ENCODE results near the gene NTRK3.

NTRK3 gene

DNA sequence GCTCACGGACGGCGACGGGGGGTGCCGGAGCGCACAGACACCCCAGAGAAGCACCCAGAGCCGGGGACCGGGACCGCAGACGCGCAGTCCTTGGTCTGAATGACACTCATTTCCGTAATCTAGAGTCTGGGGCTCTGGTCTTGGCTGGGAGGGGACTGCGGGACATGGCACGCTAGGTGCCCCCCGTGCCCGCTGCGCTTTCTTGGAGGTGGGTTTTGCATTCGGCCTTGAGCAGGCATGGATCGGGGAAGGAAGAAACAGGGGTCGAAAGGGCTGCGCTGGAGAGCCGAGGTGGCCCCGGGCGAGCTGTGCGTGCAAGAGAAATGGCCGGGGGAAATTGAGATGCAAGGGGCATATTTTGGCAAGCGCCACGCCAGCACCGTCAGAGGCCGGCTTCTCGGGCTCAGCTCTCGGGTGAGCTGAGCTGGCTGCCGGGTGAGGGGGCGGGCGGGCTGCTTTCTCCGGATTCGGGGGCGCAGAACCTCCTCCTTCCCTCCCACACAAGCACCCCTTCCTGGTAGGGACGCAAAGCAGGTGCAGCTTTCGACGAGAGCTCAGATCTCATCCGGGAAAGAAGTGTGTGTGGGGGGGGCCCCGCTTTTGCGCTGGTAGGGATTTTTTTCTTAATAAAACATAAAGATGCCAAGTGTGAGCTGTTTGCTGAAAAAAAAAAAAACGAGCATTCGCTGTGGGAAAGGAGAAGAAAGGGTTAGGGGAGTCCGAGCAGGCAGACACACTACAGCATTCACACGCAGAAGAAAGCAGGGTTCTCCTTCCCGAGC lies 963 bp upstream of the NTRK3 start:
- no peak for DNase-seq

DNA sequence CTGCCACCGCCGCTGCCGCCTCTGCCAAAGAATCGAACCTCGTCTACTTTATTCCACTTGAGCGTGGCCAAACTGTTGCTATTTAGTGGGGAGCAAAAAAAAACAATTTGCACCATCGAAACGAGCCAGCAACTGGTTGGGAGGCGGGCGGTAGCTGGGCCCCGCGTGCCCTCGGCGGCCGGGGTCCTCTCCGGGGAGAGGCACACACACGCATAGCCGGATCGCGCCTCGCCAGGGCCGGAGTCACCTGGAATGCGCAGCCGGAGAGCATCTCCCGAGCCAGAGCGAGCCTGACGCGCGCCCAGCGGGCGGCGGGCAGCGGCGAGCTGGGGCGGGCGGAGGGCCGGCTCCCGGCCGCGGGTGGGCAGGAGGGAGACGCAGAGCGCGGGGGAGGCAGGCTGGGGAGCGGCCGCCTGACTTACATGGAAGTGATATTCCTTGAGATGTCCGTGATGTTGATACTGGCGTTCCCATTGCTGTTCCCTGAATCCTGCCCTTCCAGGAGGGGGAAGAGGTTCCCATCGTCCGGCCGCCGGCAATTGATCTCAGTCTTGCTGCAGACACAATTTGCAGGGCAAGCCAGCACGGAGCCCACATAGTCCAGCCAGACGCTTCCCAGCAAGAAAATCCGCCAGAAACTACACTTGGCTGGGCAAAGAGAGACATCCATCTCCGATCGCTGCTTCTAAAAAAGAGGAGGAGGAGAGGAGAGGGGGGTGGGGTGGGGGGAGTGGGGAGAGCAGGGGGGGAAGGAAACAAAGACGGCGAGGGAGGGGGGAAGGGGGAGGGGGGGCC lies 858 bp downstream of the NTRK3 start:
- DNase-seq, result no peak

DNA sequence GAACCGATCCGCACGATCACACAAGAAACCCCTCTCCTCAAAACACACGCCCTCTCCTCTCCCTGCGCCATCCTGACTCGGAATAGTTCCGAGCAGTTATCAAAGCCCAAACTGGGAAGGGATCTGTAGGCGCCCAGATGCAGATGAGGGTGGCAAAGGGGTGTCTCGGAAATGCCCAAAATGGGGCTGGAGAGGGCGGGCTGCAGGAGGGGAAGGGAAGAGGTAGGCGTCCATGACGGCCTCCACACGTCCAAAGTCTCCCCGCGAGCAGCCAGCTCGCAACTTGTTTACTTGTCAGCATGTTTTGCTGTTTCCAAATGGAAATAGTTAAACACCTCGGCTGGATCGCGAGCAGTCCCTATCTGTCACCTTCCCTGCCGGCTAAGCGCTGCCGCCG lies 1.5 kb downstream of the NTRK3 start:
- DNase-seq, result no peak

DNA sequence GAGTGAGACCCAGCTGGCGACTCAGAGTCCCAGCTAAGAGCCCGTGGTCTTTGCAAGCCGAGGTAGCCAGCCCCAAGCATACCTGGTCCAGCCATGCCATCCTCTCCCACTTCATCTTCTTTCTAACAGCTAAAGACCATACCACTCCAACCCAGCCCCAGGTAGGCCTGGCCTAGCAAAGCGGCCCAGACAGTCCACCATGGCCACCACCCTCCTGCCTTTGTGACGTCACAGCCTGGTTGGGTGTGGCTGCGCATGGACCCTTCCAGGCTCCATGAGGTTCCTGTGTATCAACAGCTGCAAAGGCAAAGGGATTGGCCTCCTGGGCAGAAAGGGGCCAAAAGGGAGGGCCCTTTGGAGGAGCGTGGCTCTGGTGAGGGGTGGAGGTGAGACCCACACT lies 4.1 kb downstream of the NTRK3 start:
- no peak for DNase-seq

DNA sequence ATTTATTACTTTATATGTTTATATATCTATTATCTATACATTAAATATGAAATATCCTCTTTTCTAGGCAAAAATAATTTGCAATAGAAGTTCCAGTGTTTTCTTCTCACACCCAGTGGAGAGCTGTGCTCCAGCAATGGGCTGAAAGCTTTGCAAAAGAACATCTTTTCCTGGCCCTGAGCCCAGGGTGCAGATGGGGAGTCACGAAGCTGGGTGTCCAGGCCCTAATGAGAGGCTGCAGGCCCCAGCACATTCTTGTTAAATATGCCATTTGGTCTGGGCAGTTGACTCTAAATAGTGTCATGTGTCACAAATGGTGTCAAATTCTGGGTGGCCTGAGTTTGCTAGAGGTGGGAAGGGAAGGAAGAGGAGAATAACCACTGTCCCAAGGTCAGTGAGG lies 5.7 kb downstream of the NTRK3 start:
- DNase-seq, result no peak

DNA sequence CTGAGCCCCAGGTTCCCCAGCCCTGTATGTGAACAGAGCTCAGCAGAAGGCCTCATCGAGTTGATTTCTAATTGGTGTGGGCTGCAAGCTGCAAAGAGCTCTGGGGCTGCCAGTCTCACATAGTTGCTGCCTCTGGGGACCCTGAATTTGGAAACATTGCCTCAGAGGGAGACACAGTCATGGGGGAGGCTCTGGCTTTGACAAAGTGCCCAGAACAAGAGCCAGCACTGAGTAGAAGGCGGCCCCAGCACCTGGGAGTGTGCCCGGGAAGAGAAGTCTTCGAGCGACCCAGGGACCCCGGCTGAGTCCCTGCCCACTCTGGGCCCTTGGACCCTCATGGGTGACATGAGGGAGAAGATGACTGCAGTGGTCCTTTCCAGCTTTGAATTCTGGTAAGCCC lies 7.3 kb downstream of the NTRK3 start:
- no peak for DNase-seq

DNA sequence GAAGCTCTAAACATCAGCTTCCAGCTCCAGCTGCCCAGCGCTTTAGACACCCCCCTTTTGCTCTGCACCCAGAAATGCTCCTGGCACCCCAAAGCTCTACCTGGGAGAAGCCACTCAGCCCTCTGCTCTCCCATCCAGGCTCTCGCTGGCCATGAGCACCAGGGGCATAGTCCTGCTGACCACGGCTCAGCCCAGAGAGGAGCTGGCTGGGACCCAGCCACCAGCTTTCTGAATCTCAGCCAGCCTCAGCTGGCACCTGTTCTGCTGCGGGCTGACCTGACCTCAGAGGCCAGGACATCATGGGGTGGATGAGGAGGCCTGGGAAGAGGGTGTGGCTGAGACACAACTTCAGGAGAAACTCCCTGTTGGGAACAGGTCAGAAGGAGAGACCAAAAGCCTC lies 8.6 kb downstream of the NTRK3 start:
- DNase-seq, result no peak

DNA sequence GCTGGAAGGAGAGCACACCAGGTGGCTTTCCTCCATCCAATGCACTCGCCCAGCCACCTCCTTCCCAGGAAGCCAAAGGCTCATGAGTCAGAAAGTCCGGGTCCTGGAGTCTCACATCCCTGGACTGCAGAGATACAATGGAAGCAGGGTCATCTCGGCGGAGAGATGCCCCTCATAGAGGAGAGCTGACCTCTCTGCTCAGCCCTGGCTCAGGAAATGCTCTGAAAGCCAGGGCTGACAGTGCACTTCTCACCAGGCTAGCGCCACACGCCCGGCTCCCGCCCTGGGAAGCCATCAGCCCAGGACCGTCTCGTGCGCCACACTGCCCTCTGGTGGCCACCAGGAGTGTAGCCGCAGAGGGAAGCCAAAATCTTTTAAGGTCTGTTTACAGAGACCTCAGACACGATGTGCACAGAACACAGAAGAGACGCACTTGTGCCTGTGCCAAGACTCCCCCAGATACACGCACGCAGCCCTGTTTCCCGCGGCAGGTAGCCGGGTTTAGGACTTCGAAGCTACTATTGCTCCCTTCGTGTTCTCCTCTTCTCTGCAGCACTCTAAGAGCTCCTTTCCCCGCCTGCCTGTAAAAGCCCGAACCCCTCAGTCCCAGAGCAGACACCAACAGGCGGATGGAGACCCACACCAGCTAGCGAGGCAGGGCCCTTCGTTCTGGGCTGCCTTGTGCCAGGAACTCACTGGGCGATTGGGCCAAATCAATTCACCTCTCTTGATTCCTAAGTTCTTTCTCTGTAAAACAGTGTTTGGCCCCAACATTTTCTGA lies 9.7 kb downstream of the NTRK3 start:
- peak; percentile 14 for DNase-seq

DNA sequence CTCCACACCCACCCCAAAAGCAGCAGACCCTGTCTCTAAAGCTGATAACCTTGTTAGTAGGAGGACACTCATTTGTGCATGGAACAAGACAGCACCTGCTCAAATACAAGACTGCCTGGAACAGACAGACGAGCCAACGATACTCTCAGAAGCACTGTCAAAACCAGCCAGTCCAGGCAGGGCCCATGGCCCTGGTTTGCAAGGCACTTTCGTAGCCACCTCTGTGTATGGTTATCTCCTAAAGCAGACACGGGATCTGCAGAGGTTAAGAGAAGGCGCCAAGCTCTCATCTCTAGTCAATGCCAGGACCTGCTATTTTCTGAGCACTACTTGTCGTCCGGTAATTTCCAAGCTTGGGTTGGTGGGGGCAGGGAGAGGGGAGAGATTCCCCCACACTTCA lies 10.5 kb downstream of the NTRK3 start:
- no peak for DNase-seq

DNA sequence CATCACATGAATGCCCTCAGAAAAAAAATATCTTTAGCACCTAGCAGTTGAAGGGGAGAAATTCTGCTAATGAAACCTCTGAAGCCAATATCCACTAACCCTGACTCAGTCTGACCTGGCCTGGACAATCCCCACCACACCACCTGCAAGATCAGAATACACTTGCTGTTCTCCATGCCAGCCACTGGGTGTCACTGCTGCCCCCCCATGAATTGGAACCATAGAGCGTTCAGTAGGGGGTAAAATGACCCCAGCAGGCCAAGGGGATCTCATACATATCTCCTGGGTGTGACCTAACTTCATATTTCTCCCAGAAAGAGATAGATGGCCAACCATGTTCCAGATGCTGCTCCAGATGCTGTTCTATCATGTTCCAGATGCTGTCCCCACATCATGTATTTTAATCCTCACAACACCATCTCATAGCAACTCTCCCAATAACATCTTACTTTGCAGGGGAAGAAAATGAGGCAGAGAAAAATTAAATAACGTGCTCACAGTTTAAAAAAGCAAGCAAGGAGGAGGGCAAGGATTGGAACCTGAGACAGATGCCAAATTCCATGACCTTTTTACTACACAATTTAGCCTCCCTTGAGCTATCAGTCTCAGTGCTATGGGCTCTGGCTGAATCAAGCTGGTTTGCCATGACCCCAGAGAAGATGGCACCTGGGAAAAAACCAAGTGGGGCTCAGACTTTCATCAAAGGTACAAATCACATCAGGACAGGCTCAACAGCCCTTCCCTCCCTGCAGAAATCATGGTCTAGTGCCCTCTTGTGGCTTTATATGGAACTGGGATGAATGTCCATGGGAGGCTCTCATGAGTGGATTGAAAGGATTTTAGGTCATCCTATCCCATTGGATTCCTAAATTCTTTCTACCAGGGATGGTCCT lies 12.4 kb downstream of the NTRK3 start:
- DNase-seq, result no peak

DNA sequence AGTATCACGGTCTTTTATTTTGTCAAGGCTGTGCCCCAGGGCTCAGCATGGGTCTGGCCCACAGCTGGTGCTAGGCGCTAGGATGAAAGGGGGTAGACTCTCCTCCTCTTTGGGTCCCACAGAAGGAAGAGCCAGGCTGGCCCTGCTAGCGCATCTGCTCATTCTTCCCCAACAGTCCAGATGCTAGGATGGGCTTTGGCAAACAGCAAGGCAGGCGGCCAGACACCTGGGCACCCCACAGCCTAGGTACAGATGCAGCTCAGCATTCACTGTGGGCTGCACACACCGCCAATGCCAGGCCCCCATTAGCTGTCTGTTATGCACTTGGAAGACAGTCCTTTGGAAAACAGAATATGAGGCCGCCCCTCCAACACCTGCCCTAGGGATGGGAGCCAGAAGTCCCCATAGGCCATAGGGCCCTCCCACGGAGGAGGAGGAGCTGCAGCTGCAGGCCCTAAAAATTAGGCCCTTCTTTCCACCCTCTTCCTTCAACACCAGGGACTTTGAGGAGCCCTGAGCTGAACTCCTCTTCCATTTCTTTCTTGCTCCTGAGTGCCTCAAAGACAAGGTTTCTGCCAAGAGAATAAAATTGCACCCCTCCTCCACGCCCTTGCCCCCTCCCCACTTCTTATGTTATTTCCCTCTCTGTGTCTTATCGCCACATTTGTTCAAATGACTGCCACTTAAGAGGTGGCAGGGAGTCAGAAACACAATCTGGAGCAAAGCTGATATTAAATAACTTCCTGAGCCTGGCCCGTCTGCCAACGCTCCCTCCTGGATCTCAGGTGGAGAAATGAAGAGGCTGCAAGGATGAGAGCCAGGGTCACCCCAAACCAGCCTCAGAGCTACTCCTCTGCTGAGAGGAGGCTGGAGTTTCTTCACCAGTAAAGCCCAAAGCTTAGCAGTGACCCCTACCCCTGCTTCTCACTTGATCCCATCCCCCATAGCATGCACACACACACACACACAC lies 13.7 kb downstream of the NTRK3 start:
- DNase-seq, result no peak

DNA sequence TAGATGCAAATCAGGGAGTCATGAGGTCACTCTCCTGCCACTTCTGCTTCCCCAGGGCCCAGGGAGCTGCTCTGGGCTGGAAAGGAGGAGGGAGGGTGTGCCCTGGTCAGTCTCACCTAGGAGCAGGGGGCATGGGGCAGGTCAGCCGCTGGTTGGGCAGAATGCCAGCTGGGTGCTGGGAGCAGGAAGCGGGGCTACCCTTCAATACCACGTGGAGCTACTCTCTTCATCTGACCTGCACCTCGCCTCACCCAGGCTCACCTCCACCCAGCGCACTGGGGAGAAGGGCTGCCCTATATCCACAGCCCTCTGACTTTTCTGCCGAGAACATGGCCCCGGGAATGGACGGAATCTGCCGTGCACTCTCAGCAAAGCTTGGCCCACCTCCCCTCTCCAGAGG lies 15.1 kb downstream of the NTRK3 start:
- DNase-seq, result no peak

DNA sequence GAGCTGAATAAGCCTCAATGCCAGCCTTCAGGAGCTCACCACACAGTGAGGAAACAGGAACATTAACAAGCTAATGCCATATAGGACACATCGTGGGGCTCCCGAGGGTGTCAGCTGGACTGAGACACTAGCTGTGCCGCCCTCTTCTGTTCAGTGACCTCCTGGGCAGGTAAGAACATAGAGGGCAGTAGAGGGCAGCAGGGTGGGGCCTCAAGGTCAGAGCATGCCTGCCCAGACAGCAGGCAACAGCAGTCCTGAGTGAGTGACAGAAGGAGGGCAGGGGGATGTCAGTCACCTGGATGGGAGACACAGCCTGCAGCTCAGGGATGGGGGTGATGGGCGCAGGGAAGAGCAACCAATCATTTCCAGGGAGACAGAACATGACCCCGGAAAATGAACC lies 15.5 kb downstream of the NTRK3 start:
- no peak for DNase-seq

DNA sequence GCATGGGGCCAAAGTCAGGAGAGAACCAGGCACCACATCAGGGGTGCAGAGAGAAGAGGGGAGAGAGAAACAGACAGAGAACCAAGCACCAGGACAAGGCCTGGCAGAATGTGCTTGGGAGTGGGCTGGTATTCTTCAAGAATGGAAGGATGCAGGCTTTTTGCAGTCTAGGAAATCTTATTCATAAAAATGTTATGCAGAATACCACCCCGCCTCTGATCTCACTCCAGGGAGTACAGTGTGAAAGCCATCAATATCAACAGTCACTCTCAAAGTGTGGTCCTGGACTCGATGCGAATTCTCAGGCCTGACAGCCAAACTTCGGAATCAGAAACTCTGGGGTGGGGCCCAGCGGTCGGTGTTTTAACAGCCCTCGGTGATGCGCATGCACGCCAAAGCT lies 16.9 kb downstream of the NTRK3 start:
- no peak for DNase-seq

DNA sequence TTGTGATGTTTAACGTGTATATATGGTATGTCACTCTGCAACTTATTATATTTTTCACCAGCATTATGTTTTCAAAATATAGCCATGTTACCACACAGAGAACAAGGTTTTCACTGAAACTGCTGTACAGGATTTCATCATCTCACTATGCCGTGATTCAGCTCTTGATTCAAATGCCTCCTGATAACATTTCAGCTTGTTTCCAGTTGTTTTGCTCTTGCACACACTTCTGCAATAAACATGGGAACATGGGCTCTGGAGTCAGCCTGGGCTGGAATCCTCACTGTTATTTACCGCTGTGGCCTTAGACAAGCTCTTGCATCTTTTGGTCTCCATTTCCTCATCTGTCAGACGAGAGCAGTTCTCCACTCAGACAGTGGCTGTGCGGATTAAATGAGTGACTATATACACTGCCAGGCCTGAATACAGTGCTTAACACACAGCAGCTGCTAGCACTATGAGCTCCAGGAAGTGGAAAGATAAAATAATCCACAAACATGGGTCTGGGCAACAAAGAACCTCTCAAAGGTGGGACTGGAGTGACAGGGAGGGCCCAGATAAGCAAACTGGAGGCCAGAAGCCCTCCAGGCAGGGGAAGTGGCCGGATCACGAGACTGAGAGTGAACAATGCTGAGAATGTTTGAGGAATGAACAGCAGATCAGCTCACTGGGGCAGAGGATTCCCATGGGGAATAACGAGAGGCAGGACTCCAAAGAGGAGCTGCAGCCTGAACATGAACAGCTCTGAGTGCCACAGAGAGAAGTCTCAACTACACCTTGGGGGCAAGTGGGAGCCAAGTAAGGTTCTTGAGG lies 17.7 kb downstream of the NTRK3 start:
- no peak for DNase-seq

DNA sequence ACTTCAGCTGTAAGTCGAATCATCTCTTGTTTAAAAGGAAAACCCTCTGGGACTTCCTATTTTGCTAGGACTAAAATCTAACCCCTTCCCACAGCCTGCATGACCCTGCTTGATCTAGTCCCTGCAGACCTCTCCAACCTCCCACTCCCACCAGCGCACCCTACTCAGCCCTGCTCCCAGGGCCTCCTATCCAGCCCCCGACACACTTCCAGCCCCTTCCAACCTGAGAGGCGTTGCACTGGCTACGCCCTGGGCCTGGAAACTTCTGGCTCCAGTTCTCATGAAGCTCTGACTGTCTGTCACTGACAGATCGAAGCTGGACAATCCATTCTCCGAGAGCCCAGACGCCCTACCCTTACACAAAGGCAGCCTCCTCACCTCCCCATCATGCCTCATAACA lies 21.8 kb downstream of the NTRK3 start:
- no peak for DNase-seq

DNA sequence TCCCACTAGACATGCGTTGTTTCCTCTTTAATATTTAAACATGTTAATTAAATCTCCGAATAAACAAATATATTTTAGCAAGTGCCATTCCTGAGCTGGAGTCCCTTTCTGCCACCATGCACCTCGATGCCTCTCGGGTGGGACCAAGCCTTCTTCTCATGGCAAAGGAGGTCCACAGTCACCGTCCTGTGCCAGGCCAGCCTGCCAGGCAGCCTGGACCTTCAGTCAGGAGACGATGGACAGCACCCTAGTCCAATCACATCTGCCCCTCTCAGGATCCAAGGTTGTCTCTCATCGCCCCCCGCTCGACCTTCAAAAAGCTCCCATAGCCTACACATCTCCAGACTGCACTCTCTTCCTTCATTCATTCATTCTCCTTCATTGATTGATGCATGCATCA lies 22.6 kb downstream of the NTRK3 start:
- no peak for DNase-seq

DNA sequence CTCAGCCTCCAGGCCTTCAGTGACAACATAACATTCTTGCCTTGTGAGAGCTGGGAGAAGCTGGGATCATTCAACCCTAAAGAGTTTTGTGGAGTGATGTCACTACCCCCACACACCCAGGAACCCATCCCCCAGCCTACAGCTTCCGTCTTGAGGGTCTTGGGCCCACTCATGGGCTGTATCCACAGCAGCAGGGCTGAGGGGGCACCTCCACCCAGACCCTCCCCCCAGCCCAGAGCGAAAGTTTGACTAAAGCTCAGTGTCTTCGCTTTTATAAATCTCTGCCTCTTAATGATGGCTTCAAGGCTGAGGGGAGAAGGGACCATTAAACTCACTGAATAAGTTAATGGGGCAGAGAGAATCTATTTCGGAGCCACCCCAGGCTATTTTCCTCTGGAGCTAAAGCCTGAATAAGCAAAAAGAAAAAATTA lies 23.8 kb downstream of the NTRK3 start:
- DNase-seq, result no peak

DNA sequence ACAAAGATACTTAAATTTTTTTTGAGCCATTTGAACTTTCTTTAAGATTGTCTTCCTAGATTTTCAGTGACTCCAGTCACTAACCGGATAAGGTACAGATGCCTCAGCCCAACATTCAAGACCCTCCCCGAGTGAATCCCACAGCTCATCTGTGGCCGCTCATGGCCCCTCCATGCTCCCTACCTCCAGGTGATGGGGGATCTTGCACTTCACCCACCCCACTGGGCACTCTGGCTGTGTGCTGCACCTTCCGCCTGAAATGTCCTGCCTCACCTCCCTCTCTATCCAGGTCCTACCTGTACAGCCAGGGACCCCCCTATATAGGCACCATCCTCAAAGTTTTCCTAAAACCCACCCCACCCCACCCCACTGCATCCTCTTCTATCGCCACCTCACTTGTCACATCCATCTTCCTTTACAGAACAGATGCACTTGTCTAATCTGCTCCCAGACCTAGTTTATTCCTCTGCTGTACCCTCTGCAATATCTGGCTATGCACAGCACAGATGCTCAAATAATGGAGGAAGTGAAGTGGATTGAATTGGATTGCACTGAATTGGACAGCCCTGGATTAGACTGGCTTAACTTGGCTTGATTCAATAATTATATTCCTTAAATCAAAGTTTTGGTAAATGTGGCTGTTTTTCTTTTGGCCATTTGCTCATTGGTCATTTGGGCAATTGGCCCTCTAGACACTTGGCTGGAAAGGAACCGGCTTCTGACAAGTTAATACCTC lies 24.5 kb downstream of the NTRK3 start:
- no peak for DNase-seq

DNA sequence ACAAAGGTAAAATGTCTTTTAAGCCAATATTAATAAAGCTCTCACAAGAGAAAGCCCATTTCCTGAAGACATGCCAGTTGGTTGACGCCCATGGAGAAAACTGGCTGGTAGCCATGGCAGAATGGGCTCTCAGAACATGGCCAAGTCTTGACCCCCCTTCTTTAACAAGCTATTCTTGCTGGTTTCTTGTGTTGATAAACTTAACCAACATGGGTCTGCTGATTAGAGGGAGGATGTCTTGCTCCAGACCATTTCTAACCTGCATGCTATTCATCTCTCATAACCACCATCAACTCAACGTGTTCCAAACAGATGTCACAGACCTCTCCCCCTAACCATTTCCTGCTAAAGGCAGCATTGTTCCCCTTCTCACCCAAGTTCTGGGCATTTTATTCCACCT lies 25.7 kb downstream of the NTRK3 start:
- no peak for DNase-seq
